Eye (tissue), 1 donor: ENCODE results near the gene CCDC74B.
"Not testable (repeated sequence)": the region's sequence is repeated elsewhere in the genome, so short reads cannot be mapped to it uniquely, and the experiment has no call there.

Source experiments
- DNase-seq: peaks from one replicate; pipeline ENCODE4 v3.0.0-alpha.2; 2015

The CCDC74B gene

GRCh38 chr2:130165293-130166016 lies 20.5 kb upstream of the CCDC74B start:
- DNase-seq, result no peak

- no peak for DNase-seq
Observed at GRCh38 chr2:130162968-130163367, 18.1 kb upstream of the CCDC74B start.

GRCh38 chr2:130162486-130162885 lies 17.6 kb upstream of the CCDC74B start:
- not testable (repeated sequence) for DNase-seq

GRCh38 chr2:130160838-130161705 lies 16.2 kb upstream of the CCDC74B start:
- not testable (repeated sequence) for DNase-seq

- DNase-seq, result no peak
Observed at GRCh38 chr2:130160131-130160530, 15.2 kb upstream of the CCDC74B start.

- DNase-seq, result not testable (repeated sequence)
Observed at GRCh38 chr2:130159376-130159775, 14.5 kb upstream of the CCDC74B start.

- DNase-seq, result no peak
Observed at GRCh38 chr2:130158631-130159030, 13.7 kb upstream of the CCDC74B start.

- DNase-seq, result not testable (repeated sequence)
Observed at GRCh38 chr2:130157825-130158514, 13.1 kb upstream of the CCDC74B start.

GRCh38 chr2:130157354-130157753 lies 12.4 kb upstream of the CCDC74B start:
- not testable (repeated sequence) for DNase-seq

- DNase-seq, result no peak
Observed at GRCh38 chr2:130156624-130157004, 11.7 kb upstream of the CCDC74B start.

- DNase-seq, result peak; percentile 37
Observed at GRCh38 chr2:130155956-130156623, 11.2 kb upstream of the CCDC74B start.

- no peak for DNase-seq
Observed at GRCh38 chr2:130154773-130155765, 10.2 kb upstream of the CCDC74B start.

- not testable (repeated sequence) for DNase-seq
Observed at GRCh38 chr2:130154423-130154770, 9.5 kb upstream of the CCDC74B start.

- DNase-seq, result not testable (repeated sequence)
Observed at GRCh38 chr2:130153721-130154422, 9.0 kb upstream of the CCDC74B start.

- no peak for DNase-seq
Observed at GRCh38 chr2:130152816-130153595, 8.1 kb upstream of the CCDC74B start.

GRCh38 chr2:130152136-130152815 lies 7.4 kb upstream of the CCDC74B start:
- not testable (repeated sequence) for DNase-seq

- DNase-seq, result not testable (repeated sequence)
Observed at GRCh38 chr2:130151145-130151512, 6.2 kb upstream of the CCDC74B start.

- no peak for DNase-seq
Observed at GRCh38 chr2:130150181-130151144, 5.6 kb upstream of the CCDC74B start.
